GM12892 (cell line): Measurements from ENCODE around the gene PACSIN2.

Experiments used
- DNase-seq: peaks from one replicate; pipeline ENCODE4 v3.0.0; 2011; ENCODE audit not compliant: insufficient read length
- FAIRE-seq: peaks from 2 replicates; lab custom pipeline; 2011; peaks lifted over from hg19 to GRCh38; lab: Jason Lieb, UNC
- POLR2A ChIP-seq: IDR thresholded peaks from 2 replicates; pipeline ENCODE4 v1.6.1; 2011; ENCODE audit warnings: low read depth, low read length, control low read depth
- POLR2AphosphoS5 ChIP-seq: IDR thresholded peaks from 2 replicates; pipeline ENCODE4 v1.6.1; 2011; ENCODE audit warnings: low read depth, low read length, control low read depth
- TAF1 ChIP-seq: IDR thresholded peaks from 2 replicates; pipeline ENCODE4 v1.6.1; 2011; ENCODE audit warnings: low read depth, mild to moderate bottlenecking, control low read depth, low read length, borderline replicate concordance

PACSIN2 gene

DNA sequence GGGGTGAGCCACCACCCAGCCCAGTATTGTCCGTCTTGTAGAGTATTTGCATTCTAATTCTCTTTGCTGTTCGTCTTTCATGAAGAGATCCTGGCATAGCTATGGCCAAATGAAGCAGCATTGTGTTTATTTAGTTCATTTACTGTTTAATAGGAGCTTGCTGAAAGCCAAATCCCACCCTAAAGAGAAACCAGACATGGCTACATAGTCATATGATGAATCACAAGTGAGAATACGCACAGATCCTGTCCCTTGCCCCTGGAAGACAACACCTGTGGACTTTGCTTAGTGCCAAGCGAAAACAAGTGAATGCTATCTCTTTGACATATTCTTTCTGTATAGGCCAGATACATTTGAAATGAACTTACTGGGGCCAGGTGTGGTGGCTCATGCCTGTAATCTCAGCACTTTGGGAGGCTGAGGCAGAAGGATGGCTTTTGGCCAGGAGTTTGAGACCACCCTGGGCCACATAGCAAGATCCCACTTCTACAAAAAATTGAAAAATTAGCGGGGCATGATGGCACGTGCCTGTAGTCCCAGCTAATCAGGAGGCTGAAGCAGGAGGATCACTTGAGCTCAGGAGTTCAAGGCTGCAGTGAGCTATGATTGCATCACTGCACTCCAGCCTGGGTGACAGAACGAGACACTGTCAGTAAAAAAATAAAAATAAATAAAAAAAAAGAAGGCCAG is 152.8 kb downstream of the PACSIN2 start:
- TF ChIP-seq TAF1 (no peak), POLR2AphosphoS5 (no peak), POLR2A (no peak)
- no peak for FAIRE-seq
- DNase-seq: no peak

DNA sequence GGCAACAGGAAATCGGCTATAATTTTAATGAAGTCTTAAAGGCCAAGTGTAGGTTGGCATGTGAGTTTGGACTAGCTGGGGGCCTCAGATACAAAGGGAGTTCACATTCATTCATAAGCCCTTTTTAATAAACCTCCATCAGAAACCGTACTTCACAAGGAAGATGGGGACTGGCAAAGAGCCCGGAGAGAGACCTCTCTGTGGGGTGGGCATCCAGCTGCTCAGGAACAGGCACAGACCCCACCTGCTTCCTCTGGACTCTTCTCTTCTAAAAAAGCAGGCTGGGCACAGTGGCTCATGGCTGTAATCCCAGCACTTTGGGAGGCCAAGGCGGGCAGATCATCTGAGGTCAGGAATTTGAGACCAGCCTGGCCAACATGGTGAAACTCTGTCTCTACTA is 154.0 kb downstream of the PACSIN2 start:
- TF ChIP-seq POLR2AphosphoS5 (no peak), TAF1 (no peak), POLR2A (no peak)
- no peak for FAIRE-seq
- DNase-seq: no peak

DNA sequence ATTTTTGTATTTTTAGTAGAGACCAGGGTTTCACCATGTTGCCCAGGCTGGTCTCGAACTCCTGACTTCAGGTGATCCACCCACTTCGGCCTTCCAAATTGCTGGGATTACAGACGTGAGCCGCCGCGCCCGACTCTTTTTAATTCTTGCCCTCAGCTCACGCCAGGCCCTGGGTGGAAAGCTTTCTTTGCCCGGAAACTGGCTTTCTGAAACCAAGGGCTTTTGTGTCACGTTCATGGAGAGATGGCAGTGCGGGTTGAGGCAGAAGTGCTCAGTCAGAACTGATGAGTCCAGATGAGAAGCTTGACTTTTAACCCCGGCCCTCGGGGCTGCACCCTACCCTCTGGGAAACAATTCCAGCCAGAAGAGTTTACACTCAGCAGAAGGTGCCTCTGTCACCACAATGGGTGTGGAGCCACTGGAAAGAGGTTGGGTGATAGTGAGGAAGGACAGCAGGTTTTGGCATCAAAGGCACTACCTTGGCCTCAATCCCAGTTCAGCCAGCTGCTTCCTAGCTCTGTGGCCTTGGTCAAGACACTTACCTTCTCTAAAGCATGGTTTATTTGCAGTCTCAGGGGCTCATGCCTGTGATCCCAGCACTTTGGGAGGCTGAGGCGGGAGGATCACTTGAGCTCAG is 157.0 kb downstream of the PACSIN2 start:
- FAIRE-seq (no peak), DNase-seq (no peak)
- TF ChIP-seq POLR2AphosphoS5 (no peak), TAF1 (no peak), POLR2A (no peak)

DNA sequence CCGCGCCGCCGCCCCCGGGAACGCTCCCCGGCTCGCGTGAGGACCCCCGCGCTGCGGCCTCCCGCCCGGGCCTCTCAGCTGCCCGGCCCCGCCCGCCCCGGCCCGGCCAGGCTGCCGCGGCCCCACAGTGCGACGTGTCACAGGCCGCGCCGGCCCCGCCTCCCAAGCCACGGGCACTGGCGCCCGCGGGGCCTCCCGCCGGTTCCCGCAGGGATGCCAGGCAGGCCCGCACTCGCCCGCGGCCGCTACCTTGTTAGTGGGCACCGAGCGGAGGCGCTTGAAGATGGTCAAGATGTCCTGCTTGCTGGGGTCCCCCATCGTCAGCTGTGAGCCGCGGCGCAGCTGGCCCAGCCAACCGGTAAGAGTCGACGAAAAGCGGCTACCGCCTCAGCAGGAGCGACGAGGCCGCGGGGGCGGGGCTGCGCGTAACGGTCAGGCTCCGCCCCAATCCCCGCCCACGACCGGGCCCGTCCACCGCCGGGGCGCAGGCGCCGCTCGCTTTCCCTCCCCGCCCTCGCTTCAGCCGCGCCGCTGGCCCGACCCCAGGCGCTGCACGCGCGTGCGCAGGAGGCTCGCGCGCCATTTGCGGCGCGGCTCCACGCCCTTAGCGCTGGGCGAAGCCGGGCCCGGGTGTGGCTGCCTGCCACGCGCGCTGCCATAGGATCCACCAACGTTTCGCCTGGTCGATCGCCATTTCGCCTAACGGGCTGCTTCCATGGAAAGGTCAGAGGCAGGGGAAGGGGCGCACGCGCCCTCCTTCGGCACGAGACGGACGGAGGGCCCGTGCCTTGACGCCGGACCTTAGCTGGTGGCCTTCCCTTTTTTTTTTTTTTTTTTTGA is 157.9 kb downstream of the PACSIN2 start, which contains the start of gene ARFGAP3:
Gene ARFGAP3 (minus strand): TSS at position 409 of the 840 bp plus-strand sequence. CDS start 91 bp downstream, at position 318.
- TF ChIP-seq POLR2AphosphoS5 (peak; percentile 71), TAF1 (no peak), POLR2A (peak; percentile 71)
- DNase-seq (peak; percentile 95), FAIRE-seq (peak; percentile 99)

DNA sequence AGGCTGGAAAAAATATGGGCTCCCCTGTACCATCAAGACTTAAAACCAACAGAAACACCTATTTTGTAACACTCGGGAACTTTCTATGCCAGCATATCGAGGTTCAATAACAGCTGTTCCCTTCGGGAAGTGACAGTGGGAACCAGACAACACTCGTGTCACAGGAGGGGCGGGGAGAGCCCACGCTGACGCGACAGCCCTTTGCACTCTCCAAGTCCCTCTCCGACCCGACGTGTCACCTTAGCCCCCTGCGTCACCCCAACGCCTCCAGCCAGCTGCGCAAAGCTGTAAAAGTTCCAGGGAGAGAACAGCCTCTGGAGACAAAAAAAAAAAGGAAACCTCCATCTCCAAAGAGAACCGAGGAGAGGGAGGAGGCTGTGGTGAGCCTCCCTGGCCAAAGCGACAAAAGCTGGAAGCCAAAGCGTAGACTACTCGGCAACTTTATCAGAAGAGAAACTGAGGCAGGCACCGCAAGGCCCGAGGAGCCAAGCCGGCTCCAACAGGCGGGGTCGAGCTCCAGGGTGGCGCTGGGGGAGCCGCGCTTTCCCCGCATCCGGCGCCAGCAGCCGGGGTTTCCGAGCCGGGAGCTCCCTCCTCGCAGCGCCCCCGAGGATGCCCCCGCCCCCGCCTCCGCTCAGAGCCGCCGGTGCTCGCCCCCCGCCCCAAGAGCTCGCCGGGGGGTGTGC is 158.6 kb downstream of the PACSIN2 start:
- DNase-seq: peak; percentile 60
- TF ChIP-seq TAF1 (no peak), POLR2AphosphoS5 (no peak), POLR2A (no peak)

DNA sequence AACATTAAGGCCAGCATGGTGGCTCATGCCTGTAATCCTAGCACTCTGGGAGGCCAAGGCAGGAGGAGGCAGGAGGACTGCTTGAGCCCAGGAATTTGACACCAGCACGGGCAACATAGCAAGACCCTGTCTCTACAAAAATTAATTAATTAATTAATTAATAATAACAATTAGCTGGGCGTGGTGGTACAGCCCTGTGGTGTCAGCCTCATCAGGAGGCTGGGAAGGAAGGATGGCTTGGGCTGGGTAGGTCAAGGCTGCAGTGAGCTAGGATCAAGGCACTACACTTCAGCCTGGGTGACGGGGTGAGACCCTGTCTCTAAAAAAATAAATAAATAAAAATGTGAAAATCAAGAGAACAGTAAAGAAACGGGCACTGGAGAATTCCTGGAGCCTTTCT is 159.2 kb downstream of the PACSIN2 start:
- no peak for TF ChIP-seq TAF1
- TF ChIP-seq POLR2AphosphoS5: no peak
- no peak for TF ChIP-seq POLR2A
- FAIRE-seq: peak; percentile 5
- no peak for DNase-seq

More for the DNA sequence above, 158.6 kb downstream of the PACSIN2 start:
- peak; percentile 87 for FAIRE-seq

DNA sequence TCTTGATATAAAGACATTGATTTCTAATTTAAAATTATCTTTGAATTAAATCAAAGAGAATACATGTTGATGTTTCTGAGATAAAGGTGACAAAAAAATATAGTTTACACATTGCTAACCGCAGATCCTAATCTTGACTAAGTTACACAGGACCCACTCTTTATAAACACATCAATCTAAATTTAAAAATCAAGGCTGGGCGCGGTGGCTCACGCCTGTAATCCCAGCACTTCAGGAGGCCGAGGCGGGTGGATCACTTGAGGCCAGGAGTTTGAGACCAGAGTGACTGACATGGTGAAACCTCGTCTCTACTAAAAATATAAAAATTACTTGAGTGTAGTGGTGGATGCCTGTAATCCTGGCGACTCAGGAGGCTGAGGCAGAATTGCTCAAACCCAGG is 159.7 kb downstream of the PACSIN2 start:
- DNase-seq (no peak), FAIRE-seq (no peak)

DNA sequence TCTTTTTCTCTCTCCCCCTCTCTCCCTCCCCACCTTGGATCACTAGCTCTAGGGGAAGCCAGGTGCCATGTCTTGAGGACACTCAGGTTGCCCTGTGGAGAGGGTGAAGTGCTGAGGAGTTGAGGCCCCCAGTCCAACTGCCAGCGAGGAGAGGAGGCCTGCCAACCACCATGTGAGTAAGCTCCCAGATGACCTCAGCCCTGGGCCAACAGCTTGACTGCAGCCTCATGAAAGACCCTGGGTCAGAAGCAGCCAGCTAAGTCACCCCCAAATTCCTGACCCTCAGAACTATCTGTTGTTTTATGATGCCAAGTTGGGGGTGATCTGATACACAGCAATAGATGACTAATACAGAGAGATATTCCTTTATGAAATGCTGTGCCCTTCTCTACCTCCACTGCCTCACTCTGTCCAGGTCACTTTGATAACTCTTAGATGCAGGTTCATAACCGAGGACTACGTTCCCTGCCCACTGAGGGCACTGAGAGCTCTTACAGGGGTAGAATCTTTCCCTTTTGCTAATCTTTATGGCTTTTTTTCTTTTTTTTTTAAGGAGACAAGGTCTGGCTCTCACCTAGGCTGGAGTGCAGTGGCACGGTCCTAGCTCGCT is 165.9 kb downstream of the PACSIN2 start:
- FAIRE-seq: no peak

More for the DNA sequence above, 159.7 kb downstream of the PACSIN2 start:
- TF ChIP-seq TAF1 (no peak), POLR2A (no peak), POLR2AphosphoS5 (no peak)

DNA sequence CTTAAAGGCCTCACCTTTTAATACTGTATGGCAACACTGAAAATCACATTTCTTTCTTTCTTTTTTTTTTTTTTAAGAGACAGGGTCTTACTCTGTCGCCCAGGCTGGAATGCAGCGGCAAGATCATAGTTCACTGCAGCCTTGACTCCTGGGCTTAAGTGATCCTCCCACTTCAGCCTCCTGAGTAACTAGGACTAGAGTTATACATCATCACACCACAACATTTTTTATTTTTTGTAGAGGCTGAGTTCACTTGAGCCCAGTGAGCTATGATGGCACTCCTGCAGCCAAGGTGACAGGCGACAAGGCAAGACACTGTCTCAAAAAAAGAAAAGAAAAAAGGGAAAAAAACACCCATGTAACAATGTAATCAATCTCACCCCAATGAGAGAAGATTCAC is 167.8 kb downstream of the PACSIN2 start:
- TF ChIP-seq TAF1 (no peak), POLR2AphosphoS5 (no peak), POLR2A (no peak)
- FAIRE-seq (no peak), DNase-seq (no peak)

More for the DNA sequence above, 165.9 kb downstream of the PACSIN2 start:
- no peak for DNase-seq
- no peak for TF ChIP-seq POLR2A
- no peak for TF ChIP-seq TAF1
- TF ChIP-seq POLR2AphosphoS5: no peak

DNA sequence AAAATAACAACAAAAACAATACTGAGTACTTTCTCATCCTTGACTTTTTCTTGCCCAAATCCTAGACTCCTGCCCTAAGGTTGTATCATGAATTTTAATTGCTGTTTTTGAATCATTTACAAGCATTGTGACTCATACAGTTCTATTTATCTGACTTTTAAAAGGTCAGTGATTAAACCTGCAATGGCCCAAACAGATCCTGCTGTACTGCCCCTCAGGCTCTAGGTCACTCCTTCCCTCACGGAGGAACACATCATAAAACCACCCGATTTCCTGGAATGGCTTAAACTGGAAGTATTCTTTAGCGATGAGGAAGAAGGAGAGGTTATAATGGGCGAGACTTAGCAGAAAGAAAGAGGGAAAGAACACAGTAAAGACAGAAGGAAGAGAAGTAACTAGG is 170.2 kb downstream of the PACSIN2 start:
- DNase-seq (no peak), FAIRE-seq (no peak)
- TF ChIP-seq POLR2A (no peak), TAF1 (no peak), POLR2AphosphoS5 (no peak)
